Measurements from ENCODE around the gene CDK5RAP3. TPM values are rescaled to one million over a fixed set of nuclear protein-coding genes. Genes with fewer than 3 reads are reported as not detected.

CDK5RAP3 gene
- polyA plus RNA-seq, 1 donor from 2014 or later: 343 TPM

- Histone ChIP-seq H3K9me3 (ENCODE audit: low read length) (no peaks in the 10 kb centered on the region), H3K9ac (ENCODE audit: low read length) (no peak overlapping the region), H3K27ac (ENCODE audit: low read length) (no peak overlapping the region), H4K20me1 (ENCODE audit: insufficient read depth) (no peaks in the 10 kb centered on the region), H3K36me3 (ENCODE audit: insufficient read depth, low read length) (no peaks in the 10 kb centered on the region), H3K9me2 (ENCODE audit: insufficient read depth, low read length) (no peaks in the 10 kb centered on the region), H3K4me3 (ENCODE audit: low read length) (no peak overlapping the region), H3K27me3 (ENCODE audit: insufficient read depth, low read depth, low read length) (no peaks in the 10 kb centered on the region), H2AFZ (ENCODE audit: low read depth, low read length) (no peak overlapping the region), H3F3A (ENCODE audit: insufficient read depth, low read length, poor library complexity, severe bottlenecking) (no peaks in the 10 kb centered on the region), H3K4me2 (ENCODE audit: low read length) (no peak overlapping the region), H3K79me2 (replicated peaks; ENCODE audit: insufficient read depth, low read length) (peaks cover 9% of the 10 kb centered on the region)
- TF ChIP-seq EP300 (conservative IDR thresholded peaks at IDR 0.05; ENCODE audit: poor library complexity, severe bottlenecking) (no peak), SMC3 (conservative IDR thresholded peaks at IDR 0.05; ENCODE audit: poor library complexity) (no peak), MXI1 (conservative IDR thresholded peaks at IDR 0.05; ENCODE audit: poor library complexity, severe bottlenecking) (no peak), CTCF (IDR thresholded peaks at IDR 0.05; ENCODE audit: poor library complexity, severe bottlenecking) (no peak), POLR2AphosphoS5 (IDR thresholded peaks at IDR 0.05) (no peak), REST (IDR thresholded peaks at IDR 0.05; ENCODE audit: borderline replicate concordance) (no peak), EZH2 (IDR thresholded peaks at IDR 0.05; ENCODE audit: borderline replicate concordance, insufficient read depth, low read length, poor library complexity, severe bottlenecking) (no peak), RAD21 (conservative IDR thresholded peaks at IDR 0.05) (no peak)
Measured at GRCh38 chr17:47973541-47973940, 2.6 kb downstream of the CDK5RAP3 start.

GRCh38 chr17:47975189-47975822 lies 4.4 kb downstream of the CDK5RAP3 start:
- Histone ChIP-seq H3K9me3 (ENCODE audit: low read length) (no peaks in the 10 kb centered on the region), H3K27ac (ENCODE audit: low read length) (no peak overlapping the region), H3F3A (ENCODE audit: insufficient read depth, low read length, poor library complexity, severe bottlenecking) (no peaks in the 10 kb centered on the region), H3K4me2 (ENCODE audit: low read length) (no peak overlapping the region), H4K20me1 (ENCODE audit: insufficient read depth) (no peaks in the 10 kb centered on the region), H3K79me2 (replicated peaks; ENCODE audit: insufficient read depth, low read length) (peaks cover 9% of the 10 kb centered on the region), H3K9me2 (ENCODE audit: insufficient read depth, low read length) (no peaks in the 10 kb centered on the region), H3K36me3 (ENCODE audit: insufficient read depth, low read length) (peaks cover 4% of the 10 kb centered on the region), H3K27me3 (ENCODE audit: insufficient read depth, low read depth, low read length) (no peaks in the 10 kb centered on the region), H3K4me3 (ENCODE audit: low read length) (no peak overlapping the region), H3K9ac (ENCODE audit: low read length) (no peak overlapping the region), H2AFZ (ENCODE audit: low read depth, low read length) (no peak overlapping the region)
- no peak for TF ChIP-seq EP300 (conservative IDR thresholded peaks at IDR 0.05; ENCODE audit: poor library complexity, severe bottlenecking)
- no peak for TF ChIP-seq CTCF (IDR thresholded peaks at IDR 0.05; ENCODE audit: poor library complexity, severe bottlenecking)
- TF ChIP-seq EZH2 (IDR thresholded peaks at IDR 0.05; ENCODE audit: borderline replicate concordance, insufficient read depth, low read length, poor library complexity, severe bottlenecking): no peak
- TF ChIP-seq TAF1 (IDR thresholded peaks at IDR 0.05; ENCODE audit: low read depth): no peak
- no peak for TF ChIP-seq POLR2AphosphoS5 (IDR thresholded peaks at IDR 0.05)
- no peak for TF ChIP-seq RAD21 (conservative IDR thresholded peaks at IDR 0.05)
- TF ChIP-seq SMC3 (conservative IDR thresholded peaks at IDR 0.05; ENCODE audit: poor library complexity): no peak
- no peak for TF ChIP-seq MXI1 (conservative IDR thresholded peaks at IDR 0.05; ENCODE audit: poor library complexity, severe bottlenecking)
- no peak for TF ChIP-seq REST (IDR thresholded peaks at IDR 0.05; ENCODE audit: borderline replicate concordance)
